Measurements from ENCODE around the gene SGMS1.
A peak's percentile ranks its signal among the peaks of the same experiment; 100 is the strongest.
"Not testable (repeated sequence)": the region's sequence is repeated elsewhere in the genome, so short reads cannot be mapped to it uniquely, and the experiment has no call there.

The SGMS1 gene

DNA sequence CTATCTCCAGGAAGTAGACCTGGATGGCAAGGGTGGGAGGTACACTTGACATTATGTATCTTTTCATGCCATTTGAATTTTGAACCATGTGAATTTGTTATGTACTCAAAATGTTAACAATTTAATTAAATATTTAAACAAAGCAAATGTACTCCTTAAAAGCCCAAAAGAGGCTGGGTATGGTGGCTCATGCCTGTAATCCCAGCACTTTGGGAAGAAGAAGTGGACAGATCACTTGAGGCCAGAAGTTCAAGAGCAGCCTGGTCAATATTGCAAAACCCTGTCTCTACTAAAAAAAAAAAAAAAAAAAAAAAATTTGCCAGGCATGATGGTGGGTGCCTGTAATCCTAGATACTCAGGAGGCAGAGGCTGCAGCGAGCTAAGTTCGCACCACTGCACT is 235.6 kb downstream of the SGMS1 start:
- DNase-seq = no peak

DNA sequence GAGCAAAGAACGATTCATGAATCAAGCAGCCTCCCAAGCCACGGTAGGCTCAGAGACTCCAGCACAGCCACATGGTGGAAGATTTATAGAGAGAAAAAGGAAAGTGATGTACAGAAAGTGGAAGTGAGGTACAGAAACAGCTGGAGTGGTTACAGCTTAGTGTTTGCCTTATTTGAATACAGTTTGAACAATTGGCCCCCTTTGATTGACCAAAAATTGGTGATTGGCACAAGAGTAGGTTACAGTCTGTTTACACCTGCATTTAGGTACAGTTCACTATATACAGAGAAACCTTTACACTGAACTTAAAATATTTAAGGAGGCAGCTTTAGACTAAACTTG is 236.1 kb downstream of the SGMS1 start:
- peak; percentile 32 for DNase-seq

DNA sequence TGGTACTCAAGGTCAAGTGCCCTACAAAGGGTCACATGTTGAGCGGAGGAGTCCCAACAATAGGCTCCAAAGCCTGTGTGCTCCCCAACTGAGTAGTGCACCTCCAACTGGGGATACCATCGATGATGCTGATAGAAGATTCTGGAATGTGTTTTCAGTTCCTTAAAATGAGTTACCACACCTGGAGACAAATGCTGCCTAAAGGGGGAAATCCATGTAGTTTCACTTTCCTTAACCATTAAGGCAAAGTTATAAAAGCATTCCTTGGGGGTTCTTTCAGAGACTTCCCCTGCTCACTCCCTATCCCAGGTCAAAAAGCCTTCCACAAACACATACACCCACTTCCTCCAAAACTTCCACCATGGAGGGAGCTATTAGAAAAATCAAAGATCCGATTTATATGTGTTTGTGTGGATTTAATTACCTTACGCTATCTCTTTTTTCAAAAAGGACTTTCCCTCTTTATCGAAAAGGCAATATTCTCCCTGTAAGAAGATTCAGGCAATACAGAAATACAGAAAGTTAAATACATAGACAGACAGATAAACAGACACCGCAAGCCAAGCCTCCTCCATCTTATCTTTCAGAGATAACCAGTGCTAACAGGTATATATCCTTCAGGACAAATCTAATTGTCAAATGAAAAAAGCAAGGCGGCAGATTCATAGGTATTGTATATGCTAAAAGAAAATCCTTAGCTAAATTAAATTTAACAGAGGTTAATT is 236.6 kb downstream of the SGMS1 start:
- no peak for DNase-seq

DNA sequence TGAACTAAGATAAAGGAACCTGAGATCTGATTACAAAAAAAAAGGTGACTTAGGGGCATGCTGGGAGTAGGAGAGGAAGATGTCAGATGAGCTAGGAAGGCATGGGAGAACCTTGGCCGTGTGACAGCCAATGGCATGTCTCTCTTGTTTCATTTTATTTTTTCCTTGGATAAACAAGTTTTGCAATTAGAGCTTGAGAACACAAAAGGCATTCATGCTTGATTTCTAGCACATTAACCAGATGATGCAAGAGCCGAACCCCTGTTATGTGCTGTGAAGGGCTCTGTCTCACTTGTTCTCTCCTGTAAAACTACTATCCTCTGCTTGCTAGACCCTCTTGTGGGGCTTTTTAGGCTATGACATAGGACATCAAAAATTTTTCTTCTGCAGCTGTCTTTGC is 238.1 kb downstream of the SGMS1 start:
- DNase-seq = no peak

DNA sequence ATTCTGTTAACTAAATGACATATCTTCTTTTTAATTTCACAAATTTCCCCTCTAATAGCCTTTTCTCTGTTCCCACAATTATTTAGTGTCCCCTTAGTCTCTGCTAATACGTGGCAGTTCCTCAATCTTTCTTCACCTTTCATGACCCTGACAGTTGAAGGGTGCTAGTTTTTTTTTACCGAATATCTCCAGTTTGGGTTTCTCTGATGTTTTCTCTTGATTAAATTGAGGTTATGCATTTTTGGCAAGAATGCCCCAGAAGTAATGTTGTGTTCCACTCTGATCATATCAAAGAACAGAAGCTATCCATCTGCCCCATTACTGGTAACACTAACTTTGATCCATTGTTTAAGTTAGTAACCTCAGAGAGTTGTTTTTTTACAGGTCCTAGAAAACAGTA is 238.9 kb downstream of the SGMS1 start:
- DNase-seq = no peak

DNA sequence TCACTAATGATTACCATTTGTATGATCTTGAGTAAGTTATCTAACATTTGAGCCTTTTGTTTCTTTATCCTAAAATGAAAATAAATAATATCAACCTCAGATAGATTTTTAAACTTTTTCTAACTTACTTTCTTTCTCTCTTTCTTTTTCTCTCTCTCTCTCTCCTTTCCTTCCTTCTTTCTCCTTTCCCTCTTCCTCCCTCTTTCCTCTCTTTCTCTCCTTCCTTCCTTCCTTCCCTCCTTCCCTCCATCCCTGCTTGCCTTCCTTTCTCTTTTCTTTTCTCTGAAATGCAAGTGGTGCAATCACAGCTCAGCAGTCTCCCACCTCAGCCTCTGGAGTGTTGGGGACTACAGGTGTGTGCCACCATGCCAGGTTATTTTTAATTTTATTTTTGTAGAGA is 239.5 kb downstream of the SGMS1 start:
- DNase-seq = no peak

DNA sequence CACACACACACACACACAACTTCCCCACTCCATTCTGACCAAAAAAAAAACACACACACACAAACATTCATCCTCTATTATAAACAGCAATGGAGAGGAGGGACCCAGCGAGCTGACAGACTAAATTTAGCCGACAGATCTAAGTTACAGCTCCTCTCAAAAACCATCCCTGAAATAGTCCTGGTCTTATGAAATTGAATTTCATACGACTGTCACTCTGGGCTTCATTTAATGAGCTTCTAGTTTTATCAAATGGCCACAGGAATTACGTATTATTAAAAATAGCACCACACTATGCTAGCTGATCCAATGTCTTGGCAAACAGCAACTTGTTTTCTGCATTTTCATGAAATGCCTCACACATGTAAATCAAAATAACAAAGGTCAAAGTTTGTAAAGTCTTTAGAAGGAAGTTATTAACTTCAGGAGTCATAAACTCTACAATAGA is 241.2 kb downstream of the SGMS1 start:
- no peak for DNase-seq

DNA sequence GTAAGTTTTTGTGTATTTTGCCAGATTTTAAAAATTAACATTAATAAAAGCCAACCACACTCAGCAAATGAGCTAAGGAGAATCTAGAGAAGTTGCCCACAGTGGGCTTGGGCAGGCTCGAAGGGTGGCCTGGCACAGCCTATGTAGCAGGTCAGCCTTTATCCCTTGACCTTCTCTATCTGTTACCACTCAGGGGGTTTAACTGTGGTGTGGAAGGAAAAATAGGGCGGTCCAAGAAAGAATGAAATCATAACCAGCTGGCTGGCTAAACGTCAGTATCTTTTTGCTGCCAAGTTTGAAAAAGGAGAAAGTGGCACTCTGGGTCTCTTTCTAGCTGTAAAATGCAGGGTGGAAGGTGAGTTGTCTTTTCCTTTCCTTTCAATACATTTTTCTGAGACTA is 242.1 kb downstream of the SGMS1 start:
- no peak for DNase-seq

DNA sequence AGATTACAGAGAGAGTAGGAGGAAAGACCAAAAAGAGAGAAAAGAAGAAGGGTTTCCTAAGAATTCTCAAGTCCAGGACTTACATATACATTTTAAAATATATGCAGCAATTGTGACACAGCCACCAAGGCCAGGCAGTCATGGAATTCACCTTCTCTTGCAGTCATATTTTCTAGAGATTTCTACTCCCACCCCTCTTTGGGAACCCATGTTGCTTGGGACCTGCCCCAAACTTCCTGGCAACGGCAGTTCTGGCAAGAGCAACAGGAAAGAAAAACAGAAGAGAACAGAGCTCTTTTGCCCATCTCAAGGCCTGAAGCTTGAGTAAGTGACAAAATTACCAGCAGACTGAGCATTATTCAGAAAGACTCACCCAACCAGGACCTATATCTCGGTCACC is 244.1 kb downstream of the SGMS1 start:
- DNase-seq = no peak

DNA sequence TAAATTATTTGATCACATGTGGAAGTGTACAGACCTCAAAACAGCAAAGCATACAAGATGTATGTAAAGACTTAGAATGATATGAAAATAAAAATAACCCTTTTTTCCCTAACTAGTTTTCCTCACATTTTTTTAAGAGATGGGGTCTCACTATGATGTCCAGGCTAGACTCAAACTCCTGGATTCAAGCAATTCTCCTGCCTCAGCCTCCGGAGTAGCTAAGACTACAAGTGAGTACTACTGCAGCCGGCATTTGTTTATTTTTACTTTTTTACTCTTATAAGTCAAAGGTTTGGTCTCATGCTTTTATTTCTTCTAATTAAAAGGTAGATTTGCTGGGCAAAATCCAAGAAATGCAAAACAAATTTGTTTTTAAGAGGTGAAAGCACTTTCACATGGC is 248.0 kb downstream of the SGMS1 start:
- DNase-seq = no peak

DNA sequence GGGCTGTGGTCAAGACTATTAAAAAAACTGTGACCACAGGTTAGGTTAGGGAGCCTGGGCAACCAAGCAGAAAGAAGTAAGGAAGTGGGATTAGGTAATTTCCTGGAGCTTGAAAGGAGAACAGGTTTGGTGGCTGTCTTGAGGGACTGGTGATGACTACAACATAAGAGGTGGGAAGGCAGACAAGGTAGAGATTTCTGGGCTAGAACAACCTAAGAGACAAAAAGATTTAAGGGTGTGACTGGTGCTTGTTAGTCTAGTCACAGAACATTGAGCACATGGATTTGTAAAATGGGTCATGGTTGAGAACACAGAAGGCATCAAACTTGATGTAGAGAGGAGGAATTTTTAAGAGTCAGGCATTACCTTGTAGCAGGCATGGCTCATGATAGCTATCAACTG is 248.7 kb downstream of the SGMS1 start:
- peak; percentile 43 for DNase-seq

DNA sequence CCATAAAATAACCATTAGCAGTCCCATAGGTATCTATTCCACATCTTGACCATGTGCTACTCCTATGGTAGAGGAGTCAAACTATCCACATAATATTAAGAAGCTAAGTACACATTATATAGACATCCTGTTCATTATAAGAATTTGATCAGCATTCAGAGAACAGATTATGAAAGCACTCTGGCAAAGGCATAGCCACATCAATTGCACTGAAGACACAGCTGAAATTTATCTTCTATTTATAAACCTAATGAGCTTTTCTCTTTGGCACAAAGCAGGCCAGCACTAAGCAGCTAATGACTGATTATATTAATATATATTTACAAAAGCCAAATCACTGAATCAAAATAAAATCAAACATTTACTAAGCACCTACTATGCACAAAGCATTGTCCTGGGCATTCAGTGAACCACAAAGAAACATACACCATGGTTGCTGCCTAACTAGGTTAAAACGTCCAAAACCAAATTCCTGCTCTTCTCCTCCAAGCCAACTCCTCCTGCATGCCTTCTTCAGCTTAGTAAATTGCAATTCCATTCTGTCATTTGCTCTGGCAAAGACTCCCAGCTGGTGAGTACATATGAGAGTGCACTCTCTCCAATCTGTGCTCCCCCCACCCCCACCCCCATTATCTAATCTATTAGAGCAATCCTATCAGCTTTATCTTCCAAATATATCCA is 249.8 kb downstream of the SGMS1 start:
- no peak for DNase-seq

DNA sequence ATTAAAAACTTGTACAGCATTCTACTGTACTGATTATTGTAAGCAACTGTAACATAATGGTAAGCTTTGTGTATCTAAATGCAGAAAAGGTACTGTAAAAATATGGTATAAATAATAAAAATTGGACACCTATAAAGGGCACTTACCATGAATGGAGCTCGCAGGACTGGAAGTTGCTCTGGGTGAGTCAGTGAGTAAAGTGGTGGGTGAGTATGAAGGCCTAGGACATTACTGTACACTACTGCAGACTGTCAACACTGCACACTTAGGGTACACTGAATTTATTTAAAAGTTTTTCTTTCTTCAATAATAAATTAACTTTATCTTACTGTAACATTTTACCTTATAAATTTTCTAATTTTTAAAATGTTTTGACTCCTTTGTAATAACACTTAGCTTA is 253.8 kb downstream of the SGMS1 start:
- no peak for DNase-seq

DNA sequence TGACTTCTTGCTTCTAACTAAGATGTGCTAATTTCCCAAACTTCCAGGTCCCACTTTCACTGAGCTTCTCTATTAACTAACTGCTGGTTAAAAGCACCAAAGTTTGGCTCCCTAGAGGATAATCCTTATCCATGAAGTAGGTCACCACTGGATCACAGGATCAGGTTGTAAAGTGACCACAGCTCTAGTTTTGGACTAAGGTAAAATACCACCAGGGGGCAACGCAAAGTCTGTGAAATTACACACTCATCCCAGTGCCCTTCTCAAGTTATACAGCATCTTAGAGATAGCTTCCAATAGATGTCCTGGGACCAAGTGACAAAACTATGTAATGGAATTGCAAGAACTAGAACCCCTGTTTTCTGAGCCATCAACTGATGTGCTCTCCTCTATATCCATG is 256.0 kb downstream of the SGMS1 start:
- DNase-seq = peak; percentile 30

DNA sequence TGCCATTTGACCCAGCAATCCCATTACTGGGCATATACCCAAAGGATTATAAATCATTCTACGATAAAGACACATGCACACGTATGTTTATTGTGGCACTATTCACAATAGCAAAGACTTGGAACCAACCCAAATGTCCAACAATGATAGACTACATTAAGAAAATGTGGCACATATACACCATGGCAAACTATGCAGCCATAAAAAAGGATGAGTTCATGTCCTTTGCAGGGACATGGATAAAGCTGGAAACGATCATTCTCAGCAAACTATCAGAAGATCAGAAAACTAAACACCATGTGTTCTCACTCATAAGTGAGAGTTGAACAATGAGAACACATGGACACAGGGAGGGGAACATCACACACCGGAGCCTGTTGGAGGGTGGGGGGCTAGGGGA is 257.3 kb downstream of the SGMS1 start:
- not testable (repeated sequence) for DNase-seq

DNA sequence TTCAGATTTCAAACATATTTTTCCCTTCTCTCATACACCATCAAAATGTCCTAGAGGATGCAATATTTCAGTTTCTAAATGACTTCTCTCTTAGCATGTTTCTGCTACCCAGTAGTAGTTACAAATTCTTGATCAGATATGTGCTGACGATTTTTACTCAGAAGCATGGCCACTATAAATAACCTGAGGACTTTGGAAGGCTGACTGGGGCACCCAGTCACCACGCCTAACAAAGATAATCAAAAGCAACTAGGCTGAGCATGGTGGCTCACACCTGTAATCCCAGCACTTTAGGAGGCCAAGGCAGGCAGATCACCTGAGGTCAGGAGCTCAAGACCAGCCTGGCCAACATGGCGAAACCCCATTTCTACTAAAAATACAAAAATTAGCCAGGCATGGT is 259.0 kb downstream of the SGMS1 start:
- DNase-seq = not testable (repeated sequence)

DNA sequence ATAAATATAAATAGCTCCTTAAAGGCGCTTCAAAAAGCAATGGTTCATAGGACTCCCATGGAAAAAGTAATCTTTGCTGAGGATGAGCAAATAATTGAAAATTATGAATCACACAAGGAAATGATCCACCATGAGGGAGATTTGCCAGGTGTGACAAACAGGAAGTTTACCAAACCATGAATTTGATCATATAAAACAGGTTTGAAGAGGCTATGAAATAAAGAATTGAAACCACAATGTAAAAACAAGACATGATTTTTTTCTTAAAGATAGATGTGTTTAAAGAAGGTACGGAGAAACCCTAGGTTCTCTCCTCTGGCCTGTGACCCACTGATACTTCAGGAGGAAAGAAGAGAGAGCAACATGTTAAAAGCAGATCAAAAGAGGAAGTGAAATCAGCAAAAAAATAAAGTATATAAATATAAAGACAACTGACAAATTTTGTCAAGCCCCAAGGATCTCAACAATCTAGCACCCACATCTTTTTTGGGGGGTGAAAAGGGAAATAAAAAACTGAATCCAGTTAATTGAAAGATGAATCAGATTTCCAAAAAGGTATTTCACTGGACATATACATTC is 261.1 kb downstream of the SGMS1 start:
- peak; percentile 60 for DNase-seq

DNA sequence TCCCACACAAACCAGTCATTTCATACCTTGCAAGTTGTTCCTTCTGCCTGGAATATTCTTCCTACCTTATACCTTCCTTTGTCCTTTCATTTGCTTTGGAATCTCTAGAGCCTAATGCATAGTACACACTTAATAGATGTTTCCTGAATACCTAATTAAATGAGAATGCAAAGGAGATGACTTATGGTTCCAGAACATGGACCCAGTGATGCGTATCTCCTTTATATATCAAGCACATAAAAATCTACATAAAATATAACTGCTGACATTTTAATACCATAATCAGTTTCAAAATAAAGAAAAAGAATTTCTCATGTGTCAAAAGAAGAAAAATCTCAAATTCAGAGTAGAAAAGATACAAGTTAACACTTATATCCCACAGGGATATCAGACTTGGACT is 261.8 kb downstream of the SGMS1 start:
- no peak for DNase-seq

DNA sequence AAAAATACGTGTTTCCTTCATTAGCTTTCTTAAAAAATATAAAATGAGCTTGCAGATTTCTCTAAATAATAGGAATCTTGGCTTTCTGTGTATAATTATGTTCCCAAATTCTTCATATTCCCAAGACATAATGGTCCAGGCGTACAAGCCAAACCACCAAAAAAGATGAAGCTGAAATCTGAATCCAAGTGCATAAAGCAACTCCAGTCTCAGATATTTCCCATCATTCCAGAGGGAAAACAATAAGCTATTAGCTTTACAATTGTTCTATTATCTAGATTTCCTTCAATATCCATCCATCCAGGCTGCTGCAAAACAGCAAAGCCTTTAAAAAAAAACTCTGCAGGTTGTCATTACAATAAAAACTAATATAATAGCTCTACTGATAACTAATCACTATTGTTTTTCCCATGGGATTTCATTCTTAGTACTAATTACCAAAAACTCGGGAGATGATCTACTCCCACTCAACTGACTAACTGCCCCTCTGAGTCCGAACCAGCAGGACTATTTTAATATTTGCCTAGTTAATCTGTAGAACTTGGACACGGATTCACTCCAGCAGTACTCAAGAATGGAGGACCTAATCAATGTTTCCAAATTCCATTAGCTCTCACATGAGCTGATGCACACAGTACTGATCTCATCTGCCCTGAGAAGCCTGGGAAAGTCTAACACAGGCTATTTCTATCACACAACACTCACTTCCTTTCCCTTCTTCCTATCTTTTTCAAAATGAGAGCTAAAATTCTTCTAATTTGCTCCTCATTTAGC is 263.5 kb downstream of the SGMS1 start:
- DNase-seq = no peak

DNA sequence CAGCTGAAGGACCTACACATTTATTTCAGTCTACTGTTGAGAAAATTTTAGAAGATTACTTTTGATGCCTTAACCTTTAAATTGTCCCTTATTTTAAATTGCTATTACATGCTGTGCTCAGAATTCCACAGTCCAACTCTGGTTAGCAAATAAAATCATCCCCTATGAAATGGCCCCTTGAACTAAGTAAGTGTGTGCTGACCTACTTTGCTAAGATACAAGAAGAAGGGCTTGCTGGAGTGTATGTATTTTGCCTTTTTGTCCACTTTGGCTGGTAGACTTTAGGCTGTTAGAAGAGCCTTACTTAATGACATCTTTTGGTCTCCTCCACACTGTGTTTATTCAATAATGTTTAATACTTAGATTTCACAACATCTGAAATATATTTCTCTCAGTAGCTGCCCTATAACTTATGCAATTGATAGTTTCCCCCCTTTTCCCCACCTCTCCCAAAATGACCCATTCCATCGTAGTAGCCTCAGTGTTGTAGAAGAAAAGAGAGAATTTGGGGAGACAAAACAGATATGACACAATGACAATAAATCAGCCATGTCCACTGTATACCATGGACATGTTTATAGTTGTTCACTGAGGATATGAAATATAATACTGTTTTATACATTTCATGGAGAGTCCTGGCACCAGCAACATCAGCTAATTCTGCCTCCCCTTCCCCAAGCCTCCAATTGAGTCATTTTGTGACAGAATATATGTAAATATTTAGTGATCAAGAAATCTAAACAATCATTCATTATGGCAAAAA is 264.6 kb downstream of the SGMS1 start:
- DNase-seq = no peak

DNA sequence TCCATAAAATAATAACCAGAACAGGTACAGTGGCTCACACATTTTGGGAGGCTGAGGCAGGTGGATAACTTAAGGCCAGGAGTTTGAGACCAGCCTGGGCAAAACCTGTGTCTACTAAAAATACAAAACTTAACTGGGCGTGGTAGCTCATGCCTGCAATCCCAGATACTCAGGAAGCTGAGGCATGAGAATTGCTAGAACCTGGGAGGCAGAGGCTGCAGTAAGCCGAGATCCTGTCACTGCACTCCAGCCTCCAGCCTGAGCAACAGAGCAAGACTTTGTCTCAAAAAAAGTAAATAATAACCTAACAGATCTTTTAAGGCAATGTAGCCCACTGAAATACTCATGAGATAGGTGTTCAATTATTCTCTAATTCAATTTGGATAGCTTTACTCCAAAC is 265.3 kb downstream of the SGMS1 start:
- no peak for DNase-seq

DNA sequence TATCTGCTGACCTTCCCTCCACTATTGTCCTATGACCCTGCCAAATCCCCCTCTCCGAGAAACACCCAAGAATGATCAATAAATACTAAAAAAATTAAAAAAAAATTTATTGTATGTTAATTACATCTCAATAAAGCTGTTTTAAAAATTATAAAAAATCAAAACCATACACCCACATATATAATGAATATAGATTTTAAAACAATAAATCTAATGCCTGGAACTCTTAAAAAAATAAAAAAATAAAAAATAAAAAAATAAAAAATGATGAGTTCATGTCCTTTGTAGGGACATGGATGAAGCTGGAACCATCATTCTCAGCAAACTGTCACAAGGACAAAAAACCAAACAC is 267.3 kb downstream of the SGMS1 start:
- not testable (repeated sequence) for DNase-seq
